Keratinocyte (primary cell): ENCODE measurements around the gene KANK2.

Source experiments
- CTCF ChIP-seq, 3 experiments: IDR thresholded peaks in 1 of 3; conservative IDR thresholded peaks in 1 of 3; optimal IDR thresholded peaks in 1 of 3; 2 replicates in 2 of 3; 3 replicates in 1 of 3; pipeline versions ENCODE3 to v1.5.1; 2011; ENCODE audit warnings: low read length in 3 of 3, mild to moderate bottlenecking in 3 of 3, moderate library complexity in 2 of 3, control low read depth in 1 of 3, inconsistent platforms in 1 of 3; ENCODE audit not compliant: insufficient read depth in 2 of 3; ENCODE audit errors: extremely low read depth in 1 of 3
- EZH2 ChIP-seq: IDR thresholded peaks from one replicate; pipeline ENCODE4 v1.6.1; 2012; ENCODE audit warnings: inconsistent platforms, mild to moderate bottlenecking, low read length, moderate library complexity

DNA sequence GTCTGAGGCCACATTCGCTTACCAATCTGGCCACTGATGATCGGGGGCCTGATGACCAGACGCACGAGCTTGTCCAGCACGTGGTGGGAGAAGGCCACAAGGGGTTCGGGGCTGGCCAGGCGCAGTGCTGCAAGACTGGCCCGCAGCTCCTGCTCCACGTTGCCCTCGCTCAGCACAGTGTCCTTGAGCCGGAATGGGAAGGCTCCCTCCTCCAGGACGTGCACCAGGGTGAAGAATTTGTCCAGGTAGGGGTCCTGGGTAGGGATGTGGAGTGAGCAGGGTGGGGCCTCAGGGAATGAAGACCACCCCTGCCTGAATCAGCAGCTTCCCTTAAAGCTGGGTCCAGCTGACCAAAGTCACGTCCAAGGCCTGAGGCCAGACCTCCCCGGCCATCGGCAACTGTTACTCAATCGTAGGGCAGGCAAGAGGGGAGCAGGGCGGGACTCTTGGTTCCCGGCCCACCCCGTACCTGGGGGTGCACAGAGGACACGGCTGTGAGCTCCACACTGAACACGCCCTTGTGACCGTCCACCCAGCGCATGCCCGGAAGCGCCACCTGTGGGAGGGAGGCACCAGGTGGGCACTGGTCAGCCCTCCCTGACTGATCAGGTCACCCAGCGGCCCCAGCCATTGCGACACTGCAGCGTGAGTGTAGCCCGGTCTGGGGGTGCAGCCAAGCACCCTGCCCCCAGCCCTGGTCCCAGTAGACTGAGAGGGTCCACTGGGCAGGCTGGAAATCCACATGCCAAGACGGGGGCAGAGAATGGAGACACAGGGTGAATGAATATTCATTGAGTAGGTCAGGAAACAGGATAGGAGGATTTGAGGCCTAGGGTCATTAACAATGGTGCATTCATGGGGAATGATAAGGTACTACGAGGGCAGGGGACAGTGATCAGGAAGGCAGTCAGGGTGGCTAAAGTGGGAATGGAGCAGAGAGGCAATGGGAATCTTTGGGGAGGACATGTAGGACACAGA, 39.3 kb upstream of the KANK2 start:
- TF ChIP-seq CTCF (optimal IDR thresholded peaks at IDR 0.05 in 1 of 3, IDR thresholded peaks at IDR 0.05 in 1 of 3, conservative IDR thresholded peaks at IDR 0.05 in 1 of 3; ENCODE audit: extremely low read depth in 1 of 3, insufficient read depth in 2 of 3, low read length in 3 of 3) (no peak), EZH2 (no peak)
